Activated CD8-positive, alpha-beta memory T cell treated with anti-CD3 and anti-CD28 coated beads, Interleukin-2, amount 50 U/mL, for 24 hours (primary cell): ENCODE data around the gene CAMK2A.
"Not testable (repeated sequence)": the region's sequence is repeated elsewhere in the genome, so short reads cannot be mapped to it uniquely, and the experiment has no call there.

Source experiments
- DNase-seq: peaks from one replicate; pipeline ENCODE4 v3.0.0-alpha.2; 2020; ENCODE audit errors: extremely low read depth

Gene CAMK2A

DNA sequence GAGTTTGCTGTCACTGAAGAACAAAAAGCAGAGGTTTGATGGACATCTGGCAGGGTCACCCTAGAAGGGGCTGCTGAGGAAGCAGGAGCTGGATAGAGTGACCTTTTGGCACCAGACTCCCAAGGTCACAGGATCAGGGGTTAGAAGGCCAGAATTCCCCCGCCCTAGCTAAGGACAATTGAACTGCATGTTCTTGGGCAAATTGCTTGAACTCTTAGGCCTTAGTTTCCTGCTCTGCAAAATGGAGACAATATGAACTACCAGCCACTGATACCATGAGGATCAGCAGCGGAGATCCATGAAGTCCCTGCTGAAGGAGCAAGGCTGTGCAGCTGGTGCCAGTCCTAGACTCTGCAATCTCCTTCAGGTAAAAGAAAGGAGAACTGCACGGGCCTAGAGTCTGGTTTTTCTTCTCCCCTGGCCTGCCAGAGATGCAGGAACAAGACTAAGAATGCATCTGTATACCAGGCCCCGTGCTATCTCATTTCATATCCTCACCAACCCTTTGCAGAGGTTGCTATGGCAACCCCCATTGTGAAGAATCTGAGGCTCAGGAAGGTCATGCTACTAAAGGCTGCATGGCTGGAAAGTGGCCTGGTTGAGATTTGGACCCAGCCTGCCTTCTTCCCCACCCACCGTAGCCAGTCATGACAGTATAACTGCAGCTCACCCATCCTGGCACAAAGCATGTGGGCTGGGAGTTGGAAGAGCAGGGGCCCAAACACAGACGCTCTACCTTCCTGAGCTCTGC lies 33.7 kb downstream of the CAMK2A start:
- no peak for DNase-seq

DNA sequence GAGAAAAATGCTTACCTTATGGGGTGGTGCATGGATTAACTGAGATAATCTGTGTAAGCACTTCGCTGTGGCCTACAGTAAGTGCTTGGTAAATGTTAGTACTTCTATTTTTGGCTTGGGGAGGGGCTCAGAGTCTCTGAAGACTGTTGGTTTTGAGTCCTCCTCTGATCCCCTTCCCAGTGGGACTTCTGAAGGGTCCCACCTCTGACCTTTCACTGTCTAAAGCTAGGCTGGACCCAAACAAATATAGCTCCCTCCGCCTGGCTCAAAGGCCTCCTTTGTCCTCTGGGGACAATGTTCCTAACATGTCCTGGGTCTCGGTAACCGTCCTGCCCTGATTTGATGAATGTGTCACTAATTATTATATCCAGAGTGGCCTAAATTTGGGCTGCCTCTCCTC lies 34.8 kb downstream of the CAMK2A start:
- no peak for DNase-seq

DNA sequence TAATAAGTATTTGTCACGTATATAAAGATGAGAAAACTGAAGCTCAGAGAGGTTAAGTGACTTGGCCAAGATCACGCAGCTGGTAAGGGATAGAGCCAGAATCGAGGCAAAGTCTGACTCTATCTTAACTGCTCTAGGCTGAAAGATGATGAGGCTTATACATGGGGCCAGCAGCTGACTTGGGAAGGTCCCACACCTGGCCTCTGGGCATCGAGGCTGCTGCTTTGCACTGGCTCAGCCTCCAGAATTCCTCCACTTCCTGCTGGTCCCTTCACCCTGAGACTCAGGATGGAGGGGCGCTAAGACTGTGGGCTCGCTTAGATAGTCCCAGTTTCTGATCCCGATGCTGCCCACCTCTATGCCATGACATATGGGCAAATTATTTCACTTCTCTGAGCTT lies 35.2 kb downstream of the CAMK2A start:
- DNase-seq: no peak

DNA sequence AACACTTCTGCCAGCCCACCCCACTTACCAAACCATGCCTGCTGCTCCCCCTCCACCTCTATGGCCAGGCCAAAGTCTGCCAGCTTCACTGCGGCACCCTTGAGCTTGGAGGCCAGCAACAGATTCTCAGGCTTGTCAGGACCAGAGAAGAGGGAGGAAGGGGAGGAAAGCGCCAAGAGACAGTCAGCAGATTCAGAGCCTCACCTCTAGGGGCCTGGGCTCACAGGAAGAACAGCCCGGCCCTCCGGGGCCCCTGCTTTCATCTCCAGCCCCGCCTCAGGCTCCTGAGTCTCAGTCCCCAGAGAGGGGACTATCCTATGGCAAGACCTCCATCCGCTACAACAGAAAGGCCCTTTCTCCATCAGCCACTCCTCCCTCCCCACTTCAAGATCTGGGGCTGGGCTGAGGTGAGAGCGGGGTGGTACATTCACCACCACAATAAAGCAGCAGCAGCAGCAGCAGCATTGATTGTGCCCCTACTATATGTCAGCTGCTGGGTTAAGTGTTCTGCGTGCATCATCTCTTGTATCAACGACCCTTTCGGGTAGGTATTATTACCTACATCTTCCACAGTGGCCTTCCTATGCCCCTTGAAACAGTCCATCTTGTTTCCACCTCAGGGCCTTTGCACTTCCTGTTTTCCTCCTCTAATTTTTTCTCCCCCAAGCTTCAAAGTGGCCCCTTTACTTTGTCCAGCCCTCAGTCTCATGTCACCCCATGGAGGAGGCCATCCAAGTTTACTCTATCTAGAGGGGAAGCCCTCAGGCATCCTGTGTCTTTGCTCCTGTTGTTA lies 36.0 kb downstream of the CAMK2A start:
- no peak for DNase-seq

DNA sequence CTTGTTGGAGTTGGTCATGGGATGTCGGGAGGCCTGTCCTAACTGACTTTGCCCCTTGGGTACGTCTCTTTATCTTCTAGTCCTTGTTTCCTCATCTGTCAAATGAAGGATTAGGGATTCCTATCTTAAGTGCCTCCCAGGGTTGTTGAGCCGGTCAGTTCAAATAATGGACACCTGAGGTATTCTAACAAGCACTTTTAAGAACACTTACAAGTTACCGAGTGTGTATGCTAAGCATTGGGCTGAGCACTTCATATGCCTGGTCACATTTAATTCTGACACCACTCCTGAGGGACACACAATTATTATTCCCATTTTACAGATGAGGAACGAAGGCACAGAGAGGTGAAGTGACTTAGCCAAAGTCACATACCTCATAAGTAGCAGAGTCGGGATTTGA lies 37.1 kb downstream of the CAMK2A start:
- DNase-seq: no peak

DNA sequence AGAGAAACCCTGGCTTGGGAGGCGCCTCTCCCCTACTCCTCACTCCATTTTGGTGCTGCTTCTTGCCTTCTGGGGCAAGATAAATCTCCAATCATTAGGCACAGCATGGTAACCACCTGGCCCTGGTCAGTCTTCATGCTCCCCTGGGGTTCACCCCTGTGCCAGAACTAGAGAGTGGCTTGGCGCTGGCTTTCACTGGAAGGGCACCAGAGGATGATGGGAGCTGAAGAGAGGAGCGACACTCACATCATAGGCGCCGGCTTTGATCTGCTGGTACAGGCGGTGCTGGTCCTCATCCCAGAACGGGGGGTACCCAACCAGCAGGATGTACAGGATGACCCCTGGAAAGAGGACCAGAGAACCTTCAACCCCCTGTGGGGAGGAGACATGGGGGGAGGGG lies 38.1 kb downstream of the CAMK2A start:
- DNase-seq: no peak

DNA sequence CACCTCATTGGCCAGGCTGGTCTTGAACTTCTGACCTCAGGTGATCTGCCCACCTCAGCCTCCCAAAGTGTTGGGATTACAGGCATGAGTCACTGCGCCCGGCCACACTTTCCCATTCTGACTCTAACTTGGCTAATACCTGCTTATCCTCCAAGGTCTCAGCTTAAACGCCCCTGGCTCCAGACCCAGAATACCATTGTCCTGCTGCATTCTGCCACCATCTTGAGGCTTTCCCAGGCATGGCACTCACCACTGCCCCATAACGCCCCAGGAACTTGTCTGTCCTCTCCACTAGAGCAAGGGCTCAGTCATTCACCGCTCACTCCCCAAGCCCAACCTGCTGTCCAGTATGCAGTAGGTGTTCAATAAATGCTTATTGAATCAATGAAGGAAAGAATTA lies 39.8 kb downstream of the CAMK2A start:
- no peak for DNase-seq

DNA sequence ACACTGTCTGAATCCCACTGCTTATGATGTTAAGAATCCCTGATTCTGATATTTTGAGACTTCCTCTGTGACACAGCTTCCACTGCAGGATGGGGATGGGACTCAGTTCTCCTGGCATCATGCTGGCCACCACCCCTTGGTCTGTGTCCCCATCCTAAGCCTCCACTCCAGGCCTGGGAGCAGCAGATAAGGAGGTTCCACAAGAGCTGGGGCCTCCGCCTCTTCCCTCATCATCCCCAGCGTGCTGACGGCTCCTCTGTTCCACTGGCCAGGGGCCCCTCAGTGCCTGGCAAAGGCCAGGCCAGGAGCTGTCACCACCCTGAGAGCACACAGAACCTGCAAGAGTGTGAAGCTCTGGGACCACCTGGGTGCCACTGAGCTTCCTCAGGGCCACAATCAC lies 40.6 kb downstream of the CAMK2A start:
- no peak for DNase-seq

DNA sequence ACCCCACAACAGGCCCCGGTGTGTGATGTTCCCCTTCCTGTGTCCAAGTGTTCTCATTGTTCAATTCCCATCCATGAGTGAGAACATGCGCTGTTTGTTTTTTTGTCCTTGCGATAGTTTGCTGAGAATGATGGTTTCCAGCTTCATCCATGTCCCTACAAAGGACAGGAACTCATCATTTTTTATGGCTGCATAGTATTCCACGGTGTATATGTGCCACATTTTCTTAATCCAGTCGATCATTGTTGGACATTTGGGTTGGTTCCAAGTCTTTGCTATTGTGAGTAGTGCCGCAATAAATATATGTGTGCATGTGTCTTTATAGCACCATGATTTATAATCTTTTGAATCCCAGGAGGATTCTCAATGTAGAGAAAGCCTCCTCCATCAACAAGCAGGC lies 41.1 kb downstream of the CAMK2A start:
- DNase-seq: not testable (repeated sequence)

DNA sequence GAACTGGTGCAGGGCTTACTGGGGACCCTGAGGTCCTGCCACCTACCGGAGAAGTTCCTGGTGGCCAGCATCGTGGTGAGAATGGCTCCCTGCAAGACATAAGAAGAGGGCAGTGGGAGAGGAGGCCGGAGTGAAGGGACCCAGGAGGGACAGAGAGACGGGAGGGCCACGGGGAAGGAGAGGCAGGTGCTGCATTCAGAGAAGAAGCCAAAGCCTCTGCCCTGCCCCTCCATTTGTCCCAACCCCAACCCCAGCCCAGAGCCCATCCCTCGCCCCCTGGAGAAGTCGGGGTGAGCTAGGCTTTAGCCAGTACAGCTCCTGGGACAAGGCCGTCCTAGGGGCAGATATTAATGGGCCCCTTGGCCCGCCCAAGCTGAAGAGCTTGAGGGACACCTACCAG lies 41.8 kb downstream of the CAMK2A start:
- no peak for DNase-seq

DNA sequence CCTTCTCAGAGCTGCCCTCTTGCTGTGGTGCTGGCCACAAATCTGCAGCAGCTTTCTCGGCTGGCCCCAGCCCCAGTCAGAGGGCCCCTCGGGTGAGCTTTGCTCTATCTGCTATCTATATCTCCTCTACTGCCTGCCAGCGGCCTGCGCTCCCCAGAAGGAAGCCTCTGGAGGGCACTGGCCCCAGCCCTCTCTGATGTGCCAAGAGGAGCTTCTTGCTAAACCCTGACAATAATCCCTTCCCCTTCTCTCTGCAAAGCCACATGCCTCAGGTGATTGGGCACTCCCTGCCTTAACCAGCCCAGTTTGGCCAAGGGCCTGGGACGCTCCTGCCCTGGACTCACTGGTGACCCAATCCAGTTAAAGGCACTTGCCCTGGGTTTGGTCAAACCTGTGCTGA lies 42.7 kb downstream of the CAMK2A start:
- no peak for DNase-seq

DNA sequence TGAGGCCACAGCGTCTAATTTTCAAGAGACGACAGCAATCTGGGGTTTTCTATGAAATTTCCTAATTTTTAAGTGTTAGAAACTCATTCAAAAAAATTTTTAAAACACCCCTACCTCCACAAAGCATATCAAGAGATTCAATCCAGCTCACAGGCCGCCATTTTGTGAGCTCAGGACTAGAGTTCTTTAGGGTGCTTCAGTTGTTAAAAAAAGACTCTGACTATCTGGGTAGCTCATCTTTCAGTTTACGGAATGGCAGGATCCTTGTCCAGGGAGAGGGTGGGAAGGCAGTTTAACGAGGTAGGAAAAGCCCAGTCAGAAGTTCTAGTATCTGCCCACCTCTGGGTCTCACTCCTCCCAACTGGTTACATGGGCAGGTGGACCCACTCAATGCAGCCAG lies 43.1 kb downstream of the CAMK2A start:
- DNase-seq: no peak

DNA sequence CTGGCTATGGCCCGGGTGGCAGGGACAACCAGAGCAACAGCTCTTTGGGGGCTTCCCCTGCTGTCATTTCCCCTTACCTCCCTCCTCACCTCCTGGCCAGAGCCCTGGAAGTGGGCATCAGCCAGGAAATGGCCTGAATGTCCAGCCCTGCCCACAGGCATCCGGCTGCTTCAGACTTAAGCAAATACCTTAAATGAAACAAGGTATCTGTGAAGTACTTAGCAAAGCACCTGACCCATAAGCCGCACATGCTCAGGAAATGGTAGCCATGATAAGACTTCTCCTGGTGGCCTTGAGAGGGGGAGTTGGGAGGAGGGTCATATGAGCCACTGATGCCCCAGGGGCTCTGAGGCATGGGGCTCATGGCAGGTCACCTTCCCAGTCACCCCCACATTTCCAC lies 43.8 kb downstream of the CAMK2A start:
- DNase-seq: no peak

DNA sequence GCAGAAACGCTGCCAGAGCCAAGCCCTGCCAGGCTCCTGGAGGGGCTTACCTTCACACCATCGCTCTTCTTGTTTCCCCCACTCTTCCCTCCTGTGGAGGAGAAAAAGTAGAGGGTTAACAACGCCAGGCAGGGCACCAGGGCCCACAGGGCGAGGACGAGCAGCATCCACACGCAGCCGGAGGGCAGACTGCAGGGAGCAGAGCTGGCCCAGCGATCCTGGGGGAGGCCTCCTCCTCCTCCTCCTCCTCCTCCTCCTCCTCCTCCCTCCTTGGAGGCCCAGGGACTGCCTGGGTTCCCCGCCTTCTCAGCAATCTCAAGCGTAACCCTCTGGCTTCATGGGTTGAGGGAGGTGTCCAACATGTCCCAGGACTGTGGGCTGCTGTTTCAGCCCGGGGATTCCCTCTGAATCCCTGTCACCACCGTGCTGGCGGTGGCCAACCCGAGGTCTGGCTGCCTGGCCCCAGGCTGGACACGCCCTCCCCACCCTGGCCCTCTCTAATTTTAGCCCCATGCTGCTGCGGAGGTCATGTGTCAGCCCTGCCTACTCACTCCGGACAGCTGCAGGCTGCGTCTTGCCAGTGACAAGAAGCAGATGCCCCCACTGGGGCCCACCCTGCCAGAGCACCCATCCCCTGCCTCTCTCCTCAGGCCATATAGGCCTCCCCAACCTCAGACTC lies 44.3 kb downstream of the CAMK2A start:
- no peak for DNase-seq

DNA sequence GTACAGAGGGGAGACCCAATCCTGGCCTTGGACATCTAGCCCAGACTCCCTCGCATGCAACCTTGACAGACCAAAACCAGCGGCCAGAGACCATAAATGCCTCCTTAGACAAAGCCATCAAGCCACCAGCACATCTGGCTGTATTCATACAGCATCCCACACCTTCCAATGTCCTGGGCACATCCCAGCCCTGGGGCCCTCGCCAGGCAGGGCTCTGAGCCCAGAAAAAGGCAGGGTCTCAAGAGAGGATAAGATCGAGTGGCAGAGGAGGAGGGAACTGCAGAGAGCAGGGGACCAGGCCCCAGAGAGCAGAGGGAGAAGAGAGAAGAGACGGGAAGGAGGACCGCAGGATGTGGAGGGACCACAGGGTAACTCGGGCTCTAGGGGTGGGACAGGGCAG lies 45.4 kb downstream of the CAMK2A start:
- DNase-seq: no peak

DNA sequence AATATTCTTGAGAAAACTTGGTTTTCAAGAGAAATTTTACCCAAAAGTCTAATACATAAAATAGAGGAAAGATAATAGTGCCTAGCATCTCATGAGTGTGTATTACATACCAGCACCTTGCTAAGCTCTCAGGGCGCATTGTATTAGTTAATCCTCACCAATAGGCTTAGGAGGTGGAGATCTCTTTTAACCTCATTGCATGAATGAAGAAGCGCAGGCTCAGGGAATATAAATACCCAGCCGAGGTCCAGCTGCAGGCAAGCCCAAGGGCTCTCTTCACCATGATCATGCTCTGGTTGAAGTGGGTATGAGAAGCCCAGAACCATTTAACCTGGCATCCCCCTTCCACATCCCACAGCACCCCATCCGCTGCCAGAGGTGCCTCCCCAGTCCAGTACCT lies 46.0 kb downstream of the CAMK2A start:
- DNase-seq: no peak

DNA sequence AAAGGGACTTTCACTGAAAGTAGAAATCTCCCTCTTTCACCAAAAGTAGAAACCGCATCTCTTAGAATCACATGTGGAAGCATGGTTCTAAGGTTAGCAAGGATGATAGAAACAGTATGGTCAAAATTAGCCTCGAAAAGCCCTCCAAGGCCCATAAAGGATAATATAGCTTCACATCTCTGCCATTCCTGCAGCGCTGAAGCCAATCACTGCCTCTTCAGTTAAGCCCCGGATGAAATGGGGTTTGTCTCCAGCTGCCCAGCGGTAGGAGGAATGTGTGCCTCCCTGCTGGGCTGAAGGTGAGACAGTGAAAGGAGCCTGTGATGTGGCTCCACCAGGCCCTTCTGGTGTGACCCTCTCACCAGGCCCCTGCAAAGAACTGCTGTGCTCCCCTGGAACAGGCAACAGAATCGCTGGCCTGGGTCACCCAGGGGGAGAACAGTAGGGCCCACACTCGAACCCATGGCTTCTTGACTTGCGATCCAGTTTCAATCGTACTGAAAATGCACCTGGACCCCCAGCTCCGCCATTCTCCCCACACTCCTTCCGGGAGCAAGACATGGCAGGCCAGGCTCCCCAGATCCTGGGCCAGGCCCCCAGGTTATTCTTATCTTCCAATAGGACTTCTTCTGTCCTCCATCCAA lies 47.2 kb downstream of the CAMK2A start:
- DNase-seq: no peak

DNA sequence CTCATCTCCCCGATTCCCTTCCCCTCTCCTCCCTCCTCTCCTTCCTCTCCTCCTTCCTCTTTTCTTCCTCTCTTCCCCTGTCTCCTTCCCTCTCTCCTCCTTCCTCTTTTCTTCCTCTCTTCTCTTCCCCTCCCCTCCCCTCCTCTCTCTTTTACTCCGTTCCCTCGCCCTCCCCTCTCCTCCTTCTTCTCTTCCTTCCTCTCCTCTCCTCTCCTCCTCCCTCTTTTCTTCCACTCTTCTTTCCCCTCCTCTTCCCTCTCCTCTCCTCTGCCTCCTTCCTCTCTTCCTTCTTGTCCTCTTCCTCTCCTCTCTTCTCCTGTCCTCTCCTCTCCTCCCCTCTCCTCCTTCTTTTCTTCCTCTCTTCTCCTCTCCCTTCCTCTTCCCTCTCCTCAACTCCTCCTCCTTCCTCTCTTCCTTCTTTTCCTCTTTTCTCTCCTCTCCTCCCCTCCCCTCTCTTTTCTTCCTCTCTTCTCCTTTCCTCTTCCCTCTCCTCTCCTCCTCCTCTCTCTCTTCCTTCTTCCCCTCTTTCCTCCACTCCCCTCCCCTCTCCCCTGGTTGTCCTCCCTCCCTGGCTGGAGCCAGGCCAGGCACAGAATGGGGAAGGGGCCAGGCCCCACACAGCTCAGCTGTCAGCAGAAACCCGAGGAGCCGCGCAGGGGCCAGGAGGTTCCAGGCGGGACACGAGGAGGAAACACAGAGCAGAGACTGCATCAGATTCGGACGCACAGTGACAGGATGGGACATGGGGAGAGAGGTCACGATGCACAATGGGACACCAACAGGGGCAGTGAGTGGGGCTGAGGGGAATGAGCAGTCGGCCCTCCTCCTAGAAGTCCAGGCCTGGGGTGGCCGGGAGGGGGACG lies 48.0 kb downstream of the CAMK2A start:
- no peak for DNase-seq

DNA sequence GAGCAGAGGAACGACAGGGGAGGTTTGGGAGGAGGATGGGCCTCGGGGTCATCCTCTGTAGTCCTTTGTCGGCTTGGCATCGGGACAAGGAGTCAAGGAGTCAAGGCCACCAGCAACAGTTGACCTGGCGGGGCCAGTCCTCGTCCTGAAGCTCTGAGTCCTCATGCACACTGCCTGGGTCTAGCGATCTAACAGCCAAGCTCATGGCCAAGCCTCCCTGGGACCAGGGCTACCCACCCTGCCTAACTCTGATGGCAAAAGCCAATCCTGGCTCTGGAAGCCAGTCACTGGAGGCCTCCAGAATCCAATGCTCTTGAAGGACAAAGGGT lies 49.8 kb downstream of the CAMK2A start:
- DNase-seq: no peak

DNA sequence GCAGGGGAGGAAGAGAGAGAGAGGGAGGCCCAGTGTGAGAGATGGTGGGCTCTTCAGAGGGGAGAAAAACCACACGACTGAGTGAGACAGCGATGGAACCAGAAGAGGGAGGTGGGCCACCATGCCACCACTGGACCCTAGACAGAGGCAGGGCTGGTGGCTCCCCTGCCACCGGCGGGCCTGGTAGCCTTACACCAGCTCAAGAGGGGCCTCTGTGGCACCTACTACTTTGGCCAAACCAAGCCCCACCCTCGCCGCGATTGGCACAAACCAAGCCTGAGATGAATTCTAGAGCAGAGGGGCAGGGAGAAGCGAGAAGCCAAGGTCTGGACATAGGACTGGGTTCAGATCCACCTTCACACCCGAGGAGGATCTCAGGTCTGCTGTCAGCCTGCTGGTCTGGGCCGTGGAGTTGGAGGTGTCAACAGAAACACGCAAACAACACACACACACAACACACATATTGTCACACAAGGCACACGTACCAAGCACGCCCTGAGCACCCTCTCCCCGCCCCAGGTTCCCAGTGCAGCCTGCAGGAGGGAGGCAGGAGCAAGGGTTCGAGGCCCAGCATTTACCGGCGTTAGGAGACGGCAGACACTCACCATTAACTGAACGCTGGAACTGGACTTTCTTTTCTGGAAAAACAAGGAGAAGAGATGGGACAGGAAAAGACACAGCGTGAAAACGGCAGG lies 50.3 kb downstream of the CAMK2A start:
- no peak for DNase-seq

DNA sequence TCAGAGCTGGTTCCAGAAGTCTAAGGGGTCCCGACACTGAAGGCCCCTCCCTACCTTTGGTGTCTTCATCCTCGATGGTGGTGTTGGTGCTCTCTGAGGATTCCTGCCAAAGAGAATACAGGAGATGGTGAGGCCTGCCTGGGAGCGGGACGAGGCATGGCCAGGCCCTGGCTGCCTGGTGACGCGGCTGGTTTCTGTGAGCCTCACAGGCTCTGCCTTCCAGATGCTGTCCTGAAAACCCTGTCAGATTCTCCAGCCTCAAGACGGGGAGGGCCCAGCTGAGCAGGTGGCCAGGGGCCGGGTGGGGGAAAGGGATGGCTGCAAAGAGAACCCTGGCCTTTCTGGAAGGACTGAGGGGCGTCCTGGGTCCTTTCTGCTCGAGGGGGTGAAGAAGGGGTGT lies 50.9 kb downstream of the CAMK2A start:
- DNase-seq: no peak
